ENCODE data around the gene MTHFD1L.
"Not testable (repeated sequence)": the region's sequence is repeated elsewhere in the genome, so short reads cannot be mapped to it uniquely, and the experiment has no call there.

MTHFD1L gene

GRCh38 chr6:151107897-151108427 is 242.5 kb downstream of the MTHFD1L start:
- no peak for DNase-seq

- no peak for DNase-seq
These were observed 243.0 kb downstream of the MTHFD1L start for GRCh38 chr6:151108548-151108947.

- no peak for DNase-seq
These were observed 243.9 kb downstream of the MTHFD1L start for GRCh38 chr6:151109361-151109760.

- no peak for DNase-seq
These were observed 244.5 kb downstream of the MTHFD1L start for GRCh38 chr6:151109869-151110575.

GRCh38 chr6:151110576-151110905 is 245.0 kb downstream of the MTHFD1L start:
- no peak for DNase-seq

GRCh38 chr6:151111670-151112069 is 246.2 kb downstream of the MTHFD1L start:
- no peak for DNase-seq

GRCh38 chr6:151112130-151112529 is 246.6 kb downstream of the MTHFD1L start:
- no peak for DNase-seq

- not testable (repeated sequence) for DNase-seq
These were observed 247.4 kb downstream of the MTHFD1L start for GRCh38 chr6:151112884-151113283.

- DNase-seq: no peak
These were observed 248.1 kb downstream of the MTHFD1L start for GRCh38 chr6:151113641-151114040.

- no peak for DNase-seq
These were observed 253.1 kb downstream of the MTHFD1L start for GRCh38 chr6:151118461-151119123.

- DNase-seq: no peak
These were observed 254.5 kb downstream of the MTHFD1L start for GRCh38 chr6:151119823-151120524.

- no peak for DNase-seq
These were observed 256.4 kb downstream of the MTHFD1L start for GRCh38 chr6:151121900-151122299.

GRCh38 chr6:151123641-151124040 is 258.1 kb downstream of the MTHFD1L start:
- not testable (repeated sequence) for DNase-seq

GRCh38 chr6:151125242-151125641 is 259.7 kb downstream of the MTHFD1L start:
- DNase-seq: not testable (repeated sequence)

- not testable (repeated sequence) for DNase-seq
These were observed 260.3 kb downstream of the MTHFD1L start for GRCh38 chr6:151125651-151126416.

- DNase-seq: not testable (repeated sequence)
These were observed 260.9 kb downstream of the MTHFD1L start for GRCh38 chr6:151126417-151126724.

- not testable (repeated sequence) for DNase-seq
These were observed 261.8 kb downstream of the MTHFD1L start for GRCh38 chr6:151127133-151127798.

- DNase-seq: no peak
These were observed 263.4 kb downstream of the MTHFD1L start for GRCh38 chr6:151128763-151129370.

GRCh38 chr6:151130329-151130728 is 264.8 kb downstream of the MTHFD1L start:
- DNase-seq: no peak

GRCh38 chr6:151131324-151132007 is 266.0 kb downstream of the MTHFD1L start:
- DNase-seq: no peak

- no peak for DNase-seq
These were observed 270.7 kb downstream of the MTHFD1L start for GRCh38 chr6:151136141-151136755.

Data from stimulated activated CD4-positive, alpha-beta T cell treated with anti-CD3 and anti-CD28 coated beads, Interleukin-1b, Interleukin-23, amount 100 ng/mL, for 48 hours (primary cell).